Hypothalamus (tissue), 51 donors: ENCODE results near the gene LCE1C.

Experiments
- DNase-seq, 51 donors: peaks; one replicate each; lab custom pipeline; 2025; lab: John Stamatoyannopoulos, UW

The LCE1C gene

GRCh38 chr1:152760551-152761190 is 45.8 kb downstream of the LCE1C start:
- no peak for DNase-seq

DNA sequence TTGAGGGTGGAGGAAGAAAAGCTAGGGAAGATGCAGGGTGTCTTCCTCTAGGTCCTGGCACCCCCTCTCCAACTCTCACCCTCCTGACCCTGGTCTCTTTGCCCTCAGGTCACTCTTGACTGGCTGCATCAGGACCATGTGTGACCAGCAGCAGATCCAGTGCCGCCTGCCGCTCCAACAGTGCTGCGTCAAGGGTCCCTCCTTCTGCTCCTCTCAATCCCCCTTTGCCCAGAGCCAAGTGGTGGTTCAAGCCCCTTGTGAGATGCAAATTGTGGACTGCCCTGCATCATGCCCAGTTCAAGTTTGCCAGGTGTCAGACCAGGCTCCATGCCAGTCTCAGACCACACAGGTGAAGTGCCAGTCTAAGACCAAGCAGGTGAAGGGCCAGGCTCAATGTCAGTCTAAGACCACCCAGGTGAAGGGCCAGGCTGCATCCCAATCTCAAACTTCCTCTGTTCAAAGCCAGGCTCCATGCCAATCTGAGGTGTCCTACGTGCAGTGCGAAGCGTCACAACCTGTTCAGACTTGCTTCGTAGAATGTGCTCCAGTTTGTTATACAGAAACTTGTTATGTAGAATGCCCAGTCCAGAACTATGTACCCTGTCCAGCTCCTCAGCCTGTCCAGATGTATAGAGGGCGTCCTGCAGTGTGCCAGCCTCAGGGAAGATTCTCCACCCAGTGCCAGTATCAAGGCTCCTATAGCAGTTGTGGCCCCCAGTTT is 46.8 kb downstream of the LCE1C start:
- DNase-seq: no peak

GRCh38 chr1:152758636-152759035 is 47.8 kb downstream of the LCE1C start:
- DNase-seq: no peak

DNA sequence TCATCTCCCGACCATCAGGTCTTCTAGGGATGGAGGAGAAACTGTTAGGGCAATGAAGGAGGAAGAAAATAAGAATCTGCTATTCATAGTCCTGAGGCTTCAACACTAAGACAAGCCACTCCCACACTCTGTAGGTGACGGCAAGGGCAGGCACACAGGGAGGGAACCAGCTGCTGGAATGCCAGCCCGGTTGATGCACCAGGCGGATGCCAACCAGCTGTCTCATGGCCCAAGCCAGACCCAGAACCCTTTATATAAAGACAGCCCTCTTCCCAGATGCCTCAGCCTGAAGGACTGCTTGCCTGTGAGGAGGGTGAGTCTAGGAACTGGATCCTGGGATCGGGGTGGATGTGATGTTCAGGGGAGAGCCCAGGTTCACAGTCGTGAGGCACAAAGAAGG is 48.7 kb downstream of the LCE1C start, which contains the start of gene KPRP:
Gene KPRP (plus strand): TSS at position 279 of the 400 bp plus-strand sequence. CDS start 1,564 bp downstream, outside the sequence.
- DNase-seq: no peak

DNA sequence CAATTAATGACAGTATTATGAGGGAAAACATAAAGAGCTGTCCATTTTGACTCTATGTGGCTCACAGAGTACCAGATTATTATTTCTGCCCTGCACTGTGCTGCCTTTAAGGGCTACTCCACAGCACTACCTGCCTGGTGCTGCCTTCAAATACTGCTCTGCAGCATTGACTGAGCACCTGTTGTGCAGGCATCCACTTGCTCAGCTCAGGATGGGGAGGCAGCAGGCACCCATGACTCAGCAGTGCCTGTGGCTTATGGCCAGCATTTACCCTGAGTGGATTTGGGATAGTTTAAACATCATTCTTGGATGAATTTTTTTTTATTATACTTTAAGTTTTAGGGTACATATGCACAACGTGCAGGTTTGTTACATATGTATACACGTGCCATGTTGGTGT is 49.6 kb downstream of the LCE1C start:
- DNase-seq: no peak
